OCI-LY3 (cell line): ENCODE measurements around the gene ROR1.

ENCODE experiments used
- H2AFZ ChIP-seq: fragments of 200-600, 300-600 bp; shearing (Covaris generic); 2 replicates; pipeline ENCODE4 v1.6.0; 2014; ENCODE audit warnings: antibody characterized with exemption, low read depth, low read length
- H3K27ac ChIP-seq: fragments of 200-600, 300-600 bp; sonication (generic); 2 replicates; pipeline ENCODE4 v1.5.1; 2014; ENCODE audit warnings: mild to moderate bottlenecking, low read length, moderate library complexity, mixed read lengths
- H3K27me3 ChIP-seq: fragments of 200-600, 300-600 bp; sonication (generic); 2 replicates; pipeline ENCODE4 v1.6.1; 2014; ENCODE audit warnings: low read depth, low read length, mixed read lengths
- H3K36me3 ChIP-seq: fragments of 200-600, 300-600 bp; sonication (generic); replicated peaks from 2 replicates; pipeline ENCODE3; 2014; ENCODE audit warnings: low read depth, low read length, mixed read lengths
- H3K4me1 ChIP-seq: fragments of 300-600, 200-600 bp; sonication (generic); 2 replicates; pipeline ENCODE4 v1.6.1; 2014; ENCODE audit warnings: low read length, mixed read lengths
- H3K4me2 ChIP-seq: fragments of 200-600, 300-600 bp; sonication (generic); 2 replicates; pipeline ENCODE4 v1.6.1; 2014; ENCODE audit warnings: low read length, mixed read lengths
- H3K4me3 ChIP-seq: fragments of 300-600, 200-600 bp; sonication (generic); 2 replicates; pipeline ENCODE4 v1.5.1; 2014; ENCODE audit warnings: antibody characterized with exemption, mild to moderate bottlenecking, low read length, moderate library complexity
- H3K79me2 ChIP-seq: fragments of 300-600, 200-600 bp; shearing (Covaris generic); 2 replicates; pipeline ENCODE4 v1.6.1; 2014; ENCODE audit warnings: mild to moderate bottlenecking, low read length, mixed read lengths
- H3K9ac ChIP-seq: fragments of 300-600, 200-600 bp; shearing (Covaris generic); 2 replicates; pipeline ENCODE4 v1.6.0; 2014; ENCODE audit warnings: mild to moderate bottlenecking, low read length, moderate library complexity
- H3K9me3 ChIP-seq: fragments of 200-600, 300-600 bp; shearing (Covaris generic); 2 replicates; pipeline ENCODE4 v1.6.1; 2014; ENCODE audit warnings: low read length, mixed read lengths; ENCODE audit not compliant: insufficient read depth
- H4K20me1 ChIP-seq: fragments of 200-600, 300-600 bp; sonication (generic); 2 replicates; pipeline ENCODE4 v1.6.1; 2016; ENCODE audit warnings: low read length, mixed read lengths; ENCODE audit not compliant: insufficient read depth
- CTCF ChIP-seq: fragments of 200-600, 300-600 bp; sonication (generic); IDR thresholded peaks from 2 replicates; pipeline ENCODE4 v1.5.1; 2014; ENCODE audit warnings: antibody characterized with exemption, low read length, low read depth
- EZH2phosphoT487 ChIP-seq: fragments of 200-600 bp; shearing (Covaris generic); IDR thresholded peaks from 2 replicates; pipeline ENCODE4 v1.6.1; 2018; ENCODE audit warnings: antibody characterized with exemption, mixed run types, low read depth

The ROR1 gene

GRCh38 chr1:63950023-63950422 lies 176.2 kb downstream of the ROR1 start:
- H3K9ac ChIP-seq: no peak overlapping the region
- no peaks in the 10 kb centered on the region for H3K79me2 ChIP-seq
- no peak overlapping the region for H3K4me3 ChIP-seq
- H4K20me1 ChIP-seq: no peaks in the 10 kb centered on the region
- H3K4me2 ChIP-seq: no peak overlapping the region
- H3K27me3 ChIP-seq: no peaks in the 10 kb centered on the region
- H3K36me3 ChIP-seq: no peaks in the 10 kb centered on the region
- H3K27ac ChIP-seq: no peak overlapping the region
- no peaks in the 10 kb centered on the region for H3K4me1 ChIP-seq
- no peak for TF ChIP-seq EZH2phosphoT487
- no peak for TF ChIP-seq CTCF
- no peak overlapping the region for H2AFZ ChIP-seq
- no peaks in the 10 kb centered on the region for H3K9me3 ChIP-seq

GRCh38 chr1:63951059-63951946 lies 177.5 kb downstream of the ROR1 start:
- no peak overlapping the region for H3K27ac ChIP-seq
- no peaks in the 10 kb centered on the region for H3K9me3 ChIP-seq
- no peaks in the 10 kb centered on the region for H3K4me1 ChIP-seq
- H2AFZ ChIP-seq: no peak overlapping the region
- no peaks in the 10 kb centered on the region for H4K20me1 ChIP-seq
- no peaks in the 10 kb centered on the region for H3K36me3 ChIP-seq
- no peaks in the 10 kb centered on the region for H3K27me3 ChIP-seq
- H3K4me2 ChIP-seq: no peak overlapping the region
- H3K79me2 ChIP-seq: no peaks in the 10 kb centered on the region
- H3K4me3 ChIP-seq: no peak overlapping the region
- TF ChIP-seq EZH2phosphoT487 (no peak), CTCF (no peak)
- no peak overlapping the region for H3K9ac ChIP-seq

- Histone ChIP-seq H3K79me2 (no peaks in the 10 kb centered on the region), H3K4me2 (no peak overlapping the region), H3K9ac (no peak overlapping the region), H3K4me1 (no peaks in the 10 kb centered on the region), H4K20me1 (no peaks in the 10 kb centered on the region), H3K4me3 (no peak overlapping the region), H3K9me3 (no peaks in the 10 kb centered on the region), H3K27me3 (no peaks in the 10 kb centered on the region), H3K27ac (no peak overlapping the region), H2AFZ (no peak overlapping the region), H3K36me3 (no peaks in the 10 kb centered on the region)
- TF ChIP-seq CTCF: no peak
- TF ChIP-seq EZH2phosphoT487: no peak
Observed at GRCh38 chr1:63954187-63954586, 180.4 kb downstream of the ROR1 start.

GRCh38 chr1:63955370-63956145 lies 181.7 kb downstream of the ROR1 start:
- Histone ChIP-seq H3K27ac (no peak overlapping the region), H3K9me3 (no peaks in the 10 kb centered on the region), H3K36me3 (no peaks in the 10 kb centered on the region), H3K27me3 (no peaks in the 10 kb centered on the region), H2AFZ (no peak overlapping the region), H3K4me3 (no peak overlapping the region), H3K4me1 (no peaks in the 10 kb centered on the region), H3K79me2 (no peaks in the 10 kb centered on the region), H3K9ac (no peak overlapping the region), H3K4me2 (no peak overlapping the region), H4K20me1 (no peaks in the 10 kb centered on the region)
- TF ChIP-seq CTCF (no peak), EZH2phosphoT487 (no peak)
